ENCODE data around the gene CAPN7. TPM values are rescaled to one million over a fixed set of nuclear protein-coding genes. Genes with fewer than 3 reads are reported as not detected.

Gene CAPN7
- total and polyA plus RNA-seq, 7 donors, result 12.5 to 70.8 (median 52.8) TPM

GRCh38 chr3:15263120-15263519 lies 57.1 kb downstream of the CAPN7 start:
- no peaks in the 10 kb centered on the region for H3K27me3 ChIP-seq
- TF ChIP-seq CTCF (IDR thresholded peaks at IDR 0.05) (no peak), POLR2A (IDR thresholded peaks at IDR 0.05) (no peak), EP300 (IDR thresholded peaks at IDR 0.05) (no peak), POLR2AphosphoS5 (IDR thresholded peaks at IDR 0.05) (no peak)
- intact Hi-C loops (cut with DNase I), result loop anchor here (10.0 kb wide), 1 partner anchor 302 kb away; no protein-coding TSS in a partner anchor
- peaks cover 0 to 30% (median 0%) of the 10 kb centered on the region in 4 donors for H3K36me3 ChIP-seq
- H3K27ac ChIP-seq, result peak overlapping the region in 1 of 4 donors; percentile 37
- no peak overlapping the region for H3K4me3 ChIP-seq
- 80 to 94% methylated on average over 4 of the region's 4 CpGs for WGBS, 2 donors
- H3K4me1 ChIP-seq, result peaks cover 0 to 13% (median 9%) of the 10 kb centered on the region in 4 donors
- no peak for DNase-seq
- H3K9me3 ChIP-seq, result no peaks in the 10 kb centered on the region

GRCh38 chr3:15263926-15264325 lies 57.9 kb downstream of the CAPN7 start:
- TF ChIP-seq EP300 (IDR thresholded peaks at IDR 0.05), result no peak
- TF ChIP-seq POLR2AphosphoS5 (IDR thresholded peaks at IDR 0.05), result no peak
- TF ChIP-seq POLR2A (IDR thresholded peaks at IDR 0.05), result no peak
- TF ChIP-seq CTCF (IDR thresholded peaks at IDR 0.05), result no peak
- intact Hi-C loops (cut with DNase I), result loop anchor here (10.0 kb wide), 1 partner anchor 301 kb away; no protein-coding TSS in a partner anchor
- peaks cover 0 to 18% (median 16%) of the 10 kb centered on the region in 4 donors for H3K4me1 ChIP-seq
- H3K9me3 ChIP-seq, result no peaks in the 10 kb centered on the region
- 26 to 65% methylated on average over 2 of the region's 2 CpGs for WGBS, 2 donors
- DNase-seq, result no peak
- peak overlapping the region; percentile 3 to 37 (median 16) for H3K27ac ChIP-seq
- H3K36me3 ChIP-seq, result peaks cover 0 to 22% (median 0%) of the 10 kb centered on the region in 4 donors
- H3K27me3 ChIP-seq, result no peaks in the 10 kb centered on the region
- H3K4me3 ChIP-seq, result no peak overlapping the region

- DNase-seq, result no peak
- H3K9me3 ChIP-seq, result no peaks in the 10 kb centered on the region
- WGBS, 2 donors, result 24 to 57% methylated on average over 2 of the region's 2 CpGs
- peaks cover 0 to 19% (median 0%) of the 10 kb centered on the region in 4 donors for H3K36me3 ChIP-seq
- TF ChIP-seq POLR2A (IDR thresholded peaks at IDR 0.05), result no peak
- peak in 1 of 4 donors; percentile 11 for TF ChIP-seq POLR2AphosphoS5 (IDR thresholded peaks at IDR 0.05)
- H3K27me3 ChIP-seq, result no peaks in the 10 kb centered on the region
- no peak overlapping the region for H3K4me3 ChIP-seq
- peaks cover 0 to 21% (median 18%) of the 10 kb centered on the region in 4 donors for H3K4me1 ChIP-seq
- H3K27ac ChIP-seq, result peak overlapping the region in 3 of 4 donors; percentile 22 to 54 (median 36)
- intact Hi-C loops (cut with DNase I), result loop anchor here (10.0 kb wide), 1 partner anchor 300 kb away; no protein-coding TSS in a partner anchor
Observed at GRCh38 chr3:15264486-15264885, 58.4 kb downstream of the CAPN7 start.

GRCh38 chr3:15265655-15266509 lies 59.8 kb downstream of the CAPN7 start:
- H3K4me1 ChIP-seq, result peaks cover 0 to 31% (median 21%) of the 10 kb centered on the region in 4 donors
- H3K27me3 ChIP-seq, result no peaks in the 10 kb centered on the region
- no peaks in the 10 kb centered on the region for H3K9me3 ChIP-seq
- no peak for DNase-seq
- WGBS, 2 donors, result 93% methylated on average over 19 of the region's 19 CpGs
- intact Hi-C loops (cut with DNase I), result loop anchor here (10.0 kb wide), 1 partner anchor 299 kb away; no protein-coding TSS in a partner anchor
- H3K4me3 ChIP-seq, result no peak overlapping the region
- H3K27ac ChIP-seq, result peak overlapping the region in 3 of 4 donors; percentile 3 to 36 (median 19)
- TF ChIP-seq EP300 (IDR thresholded peaks at IDR 0.05), result no peak
- TF ChIP-seq POLR2AphosphoS5 (IDR thresholded peaks at IDR 0.05), result no peak
- TF ChIP-seq CTCF (IDR thresholded peaks at IDR 0.05), result no peak
- no peak for TF ChIP-seq POLR2A (IDR thresholded peaks at IDR 0.05)
- H3K36me3 ChIP-seq, result peaks cover 0 to 6% (median 0%) of the 10 kb centered on the region in 4 donors

Measured in sigmoid colon (tissue), 7 donors.